ENCODE results near the gene LSAMP.

GRCh38 chr3:115885621-115886020, 559.7 kb downstream of the LSAMP start:
- TF ChIP-seq, protein P1, sequence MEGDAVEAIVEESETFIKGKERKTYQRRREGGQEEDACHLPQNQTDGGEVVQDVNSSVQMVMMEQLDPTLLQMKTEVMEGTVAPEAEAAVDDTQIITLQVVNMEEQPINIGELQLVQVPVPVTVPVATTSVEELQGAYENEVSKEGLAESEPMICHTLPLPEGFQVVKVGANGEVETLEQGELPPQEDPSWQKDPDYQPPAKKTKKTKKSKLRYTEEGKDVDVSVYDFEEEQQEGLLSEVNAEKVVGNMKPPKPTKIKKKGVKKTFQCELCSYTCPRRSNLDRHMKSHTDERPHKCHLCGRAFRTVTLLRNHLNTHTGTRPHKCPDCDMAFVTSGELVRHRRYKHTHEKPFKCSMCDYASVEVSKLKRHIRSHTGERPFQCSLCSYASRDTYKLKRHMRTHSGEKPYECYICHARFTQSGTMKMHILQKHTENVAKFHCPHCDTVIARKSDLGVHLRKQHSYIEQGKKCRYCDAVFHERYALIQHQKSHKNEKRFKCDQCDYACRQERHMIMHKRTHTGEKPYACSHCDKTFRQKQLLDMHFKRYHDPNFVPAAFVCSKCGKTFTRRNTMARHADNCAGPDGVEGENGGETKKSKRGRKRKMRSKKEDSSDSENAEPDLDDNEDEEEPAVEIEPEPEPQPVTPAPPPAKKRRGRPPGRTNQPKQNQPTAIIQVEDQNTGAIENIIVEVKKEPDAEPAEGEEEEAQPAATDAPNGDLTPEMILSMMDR (IDR thresholded peaks at IDR 0.05; ENCODE audit: insufficient read depth, low read depth, low read length) = no peak
- no peak for TF ChIP-seq EZH2 (IDR thresholded peaks at IDR 0.05; ENCODE audit: insufficient read depth, low read length)

Measured in astrocyte (in vitro differentiated cells and primary cell).